ENCODE results near the gene OR10H4.
"Not testable (repeated sequence)": the region's sequence is repeated elsewhere in the genome, so short reads cannot be mapped to it uniquely, and the experiment has no call there.

Gene OR10H4

DNA sequence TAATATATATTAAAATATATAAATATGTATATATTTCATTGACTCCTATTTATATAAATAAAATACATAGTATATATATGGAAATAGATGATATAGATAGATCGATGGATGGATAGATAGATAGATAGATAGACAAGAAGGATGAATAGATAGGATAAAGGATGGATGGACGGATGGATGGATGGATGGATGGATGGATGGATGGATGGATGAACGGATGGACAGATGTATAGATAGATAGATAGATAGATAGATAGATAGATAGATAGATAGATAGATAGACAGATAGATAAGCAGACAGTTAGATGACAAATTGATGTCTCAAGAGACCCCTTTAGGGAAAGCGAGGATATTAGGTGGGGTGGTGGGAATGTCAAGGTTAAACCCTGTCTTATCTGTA lies 29.6 kb upstream of the OR10H4 start:
- Histone ChIP-seq H3K36me3 (ENCODE audit: control insufficient read depth, insufficient read depth, low read length) (no peaks in the 10 kb centered on the region), H3K4me1 (ENCODE audit: control insufficient read depth, insufficient read depth, low read length) (no peaks in the 10 kb centered on the region), H3K9me3 (ENCODE audit: control insufficient read depth, insufficient read depth, low read depth, low read length) (peaks cover 17% of the 10 kb centered on the region), H3K4me3 (ENCODE audit: low read depth, low read length) (no peak overlapping the region), H3K9ac (ENCODE audit: low read length) (no peak overlapping the region), H3K27me3 (ENCODE audit: control insufficient read depth, insufficient read depth, low read length) (peaks cover 31% of the 10 kb centered on the region), H3K27ac (ENCODE audit: low read depth, low read length) (no peak overlapping the region)

DNA sequence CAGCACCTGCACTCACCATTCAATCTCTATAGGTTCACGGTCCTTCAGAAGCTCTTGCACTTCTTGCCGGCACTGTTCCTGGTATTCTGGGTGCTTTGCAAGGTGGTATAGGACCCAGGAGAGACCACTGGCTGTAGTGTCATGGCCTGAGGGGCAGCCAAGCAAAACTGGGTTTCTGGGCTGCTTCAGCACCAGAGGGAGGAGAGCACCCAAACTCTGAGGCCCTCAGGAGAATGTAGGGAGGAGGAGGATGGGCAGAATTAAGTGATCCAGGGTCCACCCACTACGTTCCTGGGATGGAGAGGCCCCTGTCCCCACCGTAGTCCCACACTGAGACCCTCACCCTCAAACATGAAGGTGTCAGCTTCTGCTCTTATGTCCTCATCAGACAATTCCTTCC lies 26.8 kb upstream of the OR10H4 start:
- Histone ChIP-seq H3K36me3 (ENCODE audit: control insufficient read depth, insufficient read depth, low read length) (no peaks in the 10 kb centered on the region), H3K9me3 (ENCODE audit: control insufficient read depth, insufficient read depth, low read depth, low read length) (peaks cover 3% of the 10 kb centered on the region; the same call in 1 of the 2 replicates), H3K9ac (ENCODE audit: low read length) (no peak overlapping the region), H3K4me1 (ENCODE audit: control insufficient read depth, insufficient read depth, low read length) (no peaks in the 10 kb centered on the region), H3K27ac (ENCODE audit: low read depth, low read length) (no peak overlapping the region), H3K27me3 (ENCODE audit: control insufficient read depth, insufficient read depth, low read length) (peaks cover 42% of the 10 kb centered on the region), H3K4me3 (ENCODE audit: low read depth, low read length) (no peak overlapping the region)

- Histone ChIP-seq H3K9ac (ENCODE audit: low read length) (no peak overlapping the region), H3K4me1 (ENCODE audit: control insufficient read depth, insufficient read depth, low read length) (no peaks in the 10 kb centered on the region), H3K27me3 (ENCODE audit: control insufficient read depth, insufficient read depth, low read length) (peaks cover 59% of the 10 kb centered on the region), H3K9me3 (ENCODE audit: control insufficient read depth, insufficient read depth, low read depth, low read length) (peaks cover 2% of the 10 kb centered on the region; the same call in 1 of the 2 replicates), H3K36me3 (ENCODE audit: control insufficient read depth, insufficient read depth, low read length) (no peaks in the 10 kb centered on the region), H3K4me3 (ENCODE audit: low read depth, low read length) (no peak overlapping the region), H3K27ac (ENCODE audit: low read depth, low read length) (no peak overlapping the region)
These were observed 25.1 kb upstream of the OR10H4 start for GRCh38 chr19:15923702-15924101.

DNA sequence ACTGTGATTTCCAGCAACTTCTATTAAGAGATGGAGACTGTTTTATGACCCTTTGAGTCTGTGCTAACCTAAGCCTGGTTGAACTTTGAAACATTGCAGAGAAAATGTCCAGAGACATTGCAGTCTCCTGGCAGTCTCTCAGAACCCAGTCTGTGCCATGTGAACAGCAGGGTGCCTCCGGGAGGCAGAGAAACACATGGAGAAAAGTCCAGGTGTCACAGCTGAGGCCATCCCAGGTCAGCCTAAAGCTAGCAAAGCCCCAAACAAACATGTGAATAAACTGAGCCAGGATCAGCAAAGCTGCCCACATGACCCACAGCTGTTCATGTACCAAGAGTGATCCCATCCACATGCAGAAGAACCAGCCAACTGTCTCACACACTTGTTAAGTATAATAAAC lies 22.3 kb upstream of the OR10H4 start:
- H3K9ac ChIP-seq (ENCODE audit: low read length), result no peak overlapping the region
- H3K4me3 ChIP-seq (ENCODE audit: low read depth, low read length), result no peak overlapping the region
- H3K27me3 ChIP-seq (ENCODE audit: control insufficient read depth, insufficient read depth, low read length), result peaks cover 74% of the 10 kb centered on the region
- H3K27ac ChIP-seq (ENCODE audit: low read depth, low read length), result no peak overlapping the region
- H3K36me3 ChIP-seq (ENCODE audit: control insufficient read depth, insufficient read depth, low read length), result no peaks in the 10 kb centered on the region
- peaks cover 5% of the 10 kb centered on the region; the same call in 1 of the 2 replicates for H3K9me3 ChIP-seq (ENCODE audit: control insufficient read depth, insufficient read depth, low read depth, low read length)
- no peaks in the 10 kb centered on the region for H3K4me1 ChIP-seq (ENCODE audit: control insufficient read depth, insufficient read depth, low read length)

DNA sequence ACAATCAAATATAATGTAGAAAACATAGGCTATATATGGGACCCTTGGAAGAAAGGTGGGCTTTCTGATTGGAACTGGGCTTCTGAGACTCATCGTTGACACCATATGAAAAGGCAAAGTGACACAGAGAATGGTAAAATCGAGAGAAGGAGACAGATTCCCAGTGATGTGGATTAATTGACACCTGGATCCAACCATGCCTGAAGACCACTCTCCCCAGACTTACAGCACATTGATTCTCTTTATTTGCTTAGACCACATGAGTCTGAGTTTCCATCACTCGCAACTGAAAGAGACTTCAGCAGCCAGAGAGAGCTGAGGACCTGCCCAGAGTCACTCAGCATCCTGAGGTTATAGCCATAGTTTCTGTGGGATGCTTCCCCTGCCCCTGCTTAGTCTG lies 20.5 kb upstream of the OR10H4 start:
- Histone ChIP-seq H3K4me1 (ENCODE audit: control insufficient read depth, insufficient read depth, low read length) (no peaks in the 10 kb centered on the region), H3K9ac (ENCODE audit: low read length) (no peak overlapping the region), H3K36me3 (ENCODE audit: control insufficient read depth, insufficient read depth, low read length) (no peaks in the 10 kb centered on the region), H3K27me3 (ENCODE audit: control insufficient read depth, insufficient read depth, low read length) (peaks cover 65% of the 10 kb centered on the region), H3K4me3 (ENCODE audit: low read depth, low read length) (no peak overlapping the region), H3K9me3 (ENCODE audit: control insufficient read depth, insufficient read depth, low read depth, low read length) (peaks cover 5% of the 10 kb centered on the region; the same call in 1 of the 2 replicates), H3K27ac (ENCODE audit: low read depth, low read length) (no peak overlapping the region)

DNA sequence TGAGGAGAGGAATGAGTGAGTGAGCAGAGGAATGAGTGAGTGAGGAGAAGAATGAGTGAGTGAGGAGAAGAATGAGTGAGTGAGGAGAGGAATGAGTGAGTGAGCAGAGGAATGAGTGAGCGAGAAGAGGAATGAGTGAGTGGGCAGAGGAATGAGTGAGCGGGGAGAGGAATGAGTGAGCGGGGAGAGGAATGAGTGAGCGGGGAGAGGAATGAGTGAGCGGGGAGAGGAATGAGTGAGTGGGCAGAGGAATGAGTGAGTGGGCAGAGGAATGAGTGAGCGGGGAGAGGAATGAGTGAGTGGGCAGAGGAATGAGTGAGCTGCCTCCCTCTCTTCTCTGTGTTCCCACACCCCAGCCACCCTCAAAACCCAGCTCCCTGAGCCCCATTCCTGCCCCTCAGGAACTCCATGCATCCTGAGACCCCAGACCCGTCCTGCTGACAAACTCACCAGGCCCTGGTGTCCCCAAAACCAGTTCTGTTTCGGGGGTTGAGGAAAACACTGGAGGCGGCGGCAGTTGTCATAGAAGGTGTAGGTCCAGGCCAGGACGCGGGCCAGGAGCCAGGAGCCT lies 15.0 kb upstream of the OR10H4 start:
- H3K4me1 ChIP-seq (ENCODE audit: control insufficient read depth, insufficient read depth, low read length); H3K27ac ChIP-seq (ENCODE audit: low read depth, low read length); H3K36me3 ChIP-seq (ENCODE audit: control insufficient read depth, insufficient read depth, low read length); H3K4me3 ChIP-seq (ENCODE audit: low read depth, low read length); H3K9ac ChIP-seq (ENCODE audit: low read length): not testable (repeated sequence)
- Histone ChIP-seq H3K9me3 (ENCODE audit: control insufficient read depth, insufficient read depth, low read depth, low read length) (peaks cover 17% of the 10 kb centered on the region), H3K27me3 (ENCODE audit: control insufficient read depth, insufficient read depth, low read length) (peaks cover 68% of the 10 kb centered on the region)

DNA sequence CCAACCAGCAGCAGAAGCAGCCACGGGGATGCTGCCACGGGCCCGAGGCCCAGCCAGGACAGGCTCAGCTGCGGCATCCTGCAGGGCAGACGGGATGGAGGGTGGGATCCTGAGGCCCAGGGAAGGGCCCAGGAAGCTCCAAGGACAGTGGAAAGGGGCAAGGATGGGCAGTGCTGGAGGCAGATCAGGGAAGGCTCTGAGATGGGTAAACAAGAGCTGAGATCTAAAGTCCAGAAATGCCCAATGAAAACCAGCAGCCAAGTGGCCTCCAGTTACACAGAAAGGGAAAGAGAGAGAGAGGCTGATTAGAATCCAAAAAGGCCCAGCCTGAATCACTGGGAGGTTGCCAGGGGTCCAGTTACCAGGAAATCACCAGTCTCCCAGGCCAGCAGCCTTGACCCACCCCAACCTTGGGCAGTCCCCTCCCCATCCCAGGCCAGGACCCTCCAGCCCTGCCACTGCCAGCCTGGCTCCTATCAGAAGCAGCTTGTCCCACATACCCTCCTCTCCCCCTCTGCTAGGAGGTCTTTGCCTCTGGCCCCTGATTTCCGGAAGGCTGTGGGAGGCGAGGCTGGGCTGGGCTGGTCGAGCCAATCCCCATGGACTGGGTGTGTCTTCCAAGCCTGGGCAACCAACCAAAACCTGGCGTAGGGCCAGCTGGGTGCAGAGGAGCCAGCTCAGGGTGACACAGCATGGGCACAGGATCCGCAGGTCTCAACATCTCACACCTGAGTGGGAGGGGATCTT lies 14.3 kb upstream of the OR10H4 start, which contains the start of gene CYP4F11:
CYP4F11 (minus strand) TSS at position 198 of the 747 bp plus-strand sequence; CDS start at position 77, 121 bp downstream.
- Histone ChIP-seq H3K27ac (ENCODE audit: low read depth, low read length) (no peak within 1 kb of the TSS), H3K9ac (ENCODE audit: low read length) (no peak within 1 kb of the TSS), H3K4me3 (ENCODE audit: low read depth, low read length) (no peak within 1 kb of the TSS; the same call in 1 of the 2 replicates), H3K4me1 (ENCODE audit: control insufficient read depth, insufficient read depth, low read length) (no peaks in the 10 kb centered on the region; the same call in 1 of the 2 replicates), H3K36me3 (ENCODE audit: control insufficient read depth, insufficient read depth, low read length) (no peaks in the 10 kb centered on the region), H3K9me3 (ENCODE audit: control insufficient read depth, insufficient read depth, low read depth, low read length) (peaks cover 21% of the 10 kb centered on the region), H3K27me3 (ENCODE audit: control insufficient read depth, insufficient read depth, low read length) (peaks cover 62% of the 10 kb centered on the region)

GRCh38 chr19:15935167-15935702 lies 13.6 kb upstream of the OR10H4 start:
- Histone ChIP-seq H3K9me3 (ENCODE audit: control insufficient read depth, insufficient read depth, low read depth, low read length) (peaks cover 28% of the 10 kb centered on the region), H3K4me1 (ENCODE audit: control insufficient read depth, insufficient read depth, low read length) (no peaks in the 10 kb centered on the region; the same call in 1 of the 2 replicates), H3K27me3 (ENCODE audit: control insufficient read depth, insufficient read depth, low read length) (peaks cover 57% of the 10 kb centered on the region), H3K36me3 (ENCODE audit: control insufficient read depth, insufficient read depth, low read length) (no peaks in the 10 kb centered on the region), H3K27ac (ENCODE audit: low read depth, low read length) (no peak overlapping the region), H3K4me3 (ENCODE audit: low read depth, low read length) (no peak overlapping the region), H3K9ac (ENCODE audit: low read length) (no peak overlapping the region)

- H3K9me3 ChIP-seq (ENCODE audit: control insufficient read depth, insufficient read depth, low read depth, low read length), result peaks cover 30% of the 10 kb centered on the region
- no peak overlapping the region for H3K27ac ChIP-seq (ENCODE audit: low read depth, low read length)
- H3K36me3 ChIP-seq (ENCODE audit: control insufficient read depth, insufficient read depth, low read length), result no peaks in the 10 kb centered on the region
These were observed 12.6 kb upstream of the OR10H4 start for GRCh38 chr19:15936173-15936572.

DNA sequence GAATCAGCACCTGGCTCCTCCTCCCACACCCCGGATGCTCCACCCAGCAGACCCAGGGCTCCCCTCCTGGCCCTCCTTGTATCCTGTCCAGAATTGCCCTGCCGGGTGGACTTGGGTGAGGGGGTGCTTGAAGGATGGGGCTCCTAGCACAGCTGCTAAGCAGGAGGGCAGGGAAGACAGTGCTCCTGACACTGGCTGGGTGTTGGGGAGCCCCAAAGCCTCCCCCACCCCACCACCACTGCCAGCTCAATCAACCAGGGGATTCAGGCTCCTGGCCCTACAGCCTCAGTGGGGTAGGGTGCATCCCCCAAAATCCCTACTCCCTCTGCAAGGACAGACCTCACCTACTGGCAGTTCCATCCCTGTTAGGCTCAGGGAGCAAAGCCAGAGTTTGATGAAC lies 11.9 kb upstream of the OR10H4 start:
- Histone ChIP-seq H3K27ac (ENCODE audit: low read depth, low read length) (no peak overlapping the region), H3K9ac (ENCODE audit: low read length) (no peak overlapping the region), H3K9me3 (ENCODE audit: control insufficient read depth, insufficient read depth, low read depth, low read length) (peaks cover 29% of the 10 kb centered on the region), H3K4me1 (ENCODE audit: control insufficient read depth, insufficient read depth, low read length) (no peaks in the 10 kb centered on the region; the same call in 1 of the 2 replicates), H3K36me3 (ENCODE audit: control insufficient read depth, insufficient read depth, low read length) (no peaks in the 10 kb centered on the region), H3K4me3 (ENCODE audit: low read depth, low read length) (no peak overlapping the region), H3K27me3 (ENCODE audit: control insufficient read depth, insufficient read depth, low read length) (peaks cover 51% of the 10 kb centered on the region)

More at GRCh38 chr19:15936173-15936572, 12.6 kb upstream of the OR10H4 start:
- H3K4me1 ChIP-seq (ENCODE audit: control insufficient read depth, insufficient read depth, low read length), result no peaks in the 10 kb centered on the region; the same call in 1 of the 2 replicates
- H3K27me3 ChIP-seq (ENCODE audit: control insufficient read depth, insufficient read depth, low read length), result peaks cover 54% of the 10 kb centered on the region
- H3K4me3 ChIP-seq (ENCODE audit: low read depth, low read length), result no peak overlapping the region
- no peak overlapping the region for H3K9ac ChIP-seq (ENCODE audit: low read length)

GRCh38 chr19:15937771-15938170 lies 11.0 kb upstream of the OR10H4 start:
- peaks cover 29% of the 10 kb centered on the region for H3K9me3 ChIP-seq (ENCODE audit: control insufficient read depth, insufficient read depth, low read depth, low read length)
- peaks cover 51% of the 10 kb centered on the region for H3K27me3 ChIP-seq (ENCODE audit: control insufficient read depth, insufficient read depth, low read length)
- no peak overlapping the region for H3K27ac ChIP-seq (ENCODE audit: low read depth, low read length)

More at GRCh38 chr19:15937771-15938170, 11.0 kb upstream of the OR10H4 start:
- Histone ChIP-seq H3K4me3 (ENCODE audit: low read depth, low read length) (no peak overlapping the region), H3K36me3 (ENCODE audit: control insufficient read depth, insufficient read depth, low read length) (no peaks in the 10 kb centered on the region), H3K9ac (ENCODE audit: low read length) (no peak overlapping the region), H3K4me1 (ENCODE audit: control insufficient read depth, insufficient read depth, low read length) (no peaks in the 10 kb centered on the region; the same call in 1 of the 2 replicates)
